MV-4-11 (cell line): ENCODE results near the gene LDB3.
"Not testable (repeated sequence)": the region's sequence is repeated elsewhere in the genome, so short reads cannot be mapped to it uniquely, and the experiment has no call there.

Source experiments
- DNase-seq: peaks from one replicate; lab custom pipeline; 2025; lab: John Stamatoyannopoulos, UW

Gene LDB3, protein sequence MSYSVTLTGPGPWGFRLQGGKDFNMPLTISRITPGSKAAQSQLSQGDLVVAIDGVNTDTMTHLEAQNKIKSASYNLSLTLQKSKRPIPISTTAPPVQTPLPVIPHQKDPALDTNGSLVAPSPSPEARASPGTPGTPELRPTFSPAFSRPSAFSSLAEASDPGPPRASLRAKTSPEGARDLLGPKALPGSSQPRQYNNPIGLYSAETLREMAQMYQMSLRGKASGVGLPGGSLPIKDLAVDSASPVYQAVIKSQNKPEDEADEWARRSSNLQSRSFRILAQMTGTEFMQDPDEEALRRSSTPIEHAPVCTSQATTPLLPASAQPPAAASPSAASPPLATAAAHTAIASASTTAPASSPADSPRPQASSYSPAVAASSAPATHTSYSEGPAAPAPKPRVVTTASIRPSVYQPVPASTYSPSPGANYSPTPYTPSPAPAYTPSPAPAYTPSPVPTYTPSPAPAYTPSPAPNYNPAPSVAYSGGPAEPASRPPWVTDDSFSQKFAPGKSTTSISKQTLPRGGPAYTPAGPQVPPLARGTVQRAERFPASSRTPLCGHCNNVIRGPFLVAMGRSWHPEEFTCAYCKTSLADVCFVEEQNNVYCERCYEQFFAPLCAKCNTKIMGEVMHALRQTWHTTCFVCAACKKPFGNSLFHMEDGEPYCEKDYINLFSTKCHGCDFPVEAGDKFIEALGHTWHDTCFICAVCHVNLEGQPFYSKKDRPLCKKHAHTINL

DNA sequence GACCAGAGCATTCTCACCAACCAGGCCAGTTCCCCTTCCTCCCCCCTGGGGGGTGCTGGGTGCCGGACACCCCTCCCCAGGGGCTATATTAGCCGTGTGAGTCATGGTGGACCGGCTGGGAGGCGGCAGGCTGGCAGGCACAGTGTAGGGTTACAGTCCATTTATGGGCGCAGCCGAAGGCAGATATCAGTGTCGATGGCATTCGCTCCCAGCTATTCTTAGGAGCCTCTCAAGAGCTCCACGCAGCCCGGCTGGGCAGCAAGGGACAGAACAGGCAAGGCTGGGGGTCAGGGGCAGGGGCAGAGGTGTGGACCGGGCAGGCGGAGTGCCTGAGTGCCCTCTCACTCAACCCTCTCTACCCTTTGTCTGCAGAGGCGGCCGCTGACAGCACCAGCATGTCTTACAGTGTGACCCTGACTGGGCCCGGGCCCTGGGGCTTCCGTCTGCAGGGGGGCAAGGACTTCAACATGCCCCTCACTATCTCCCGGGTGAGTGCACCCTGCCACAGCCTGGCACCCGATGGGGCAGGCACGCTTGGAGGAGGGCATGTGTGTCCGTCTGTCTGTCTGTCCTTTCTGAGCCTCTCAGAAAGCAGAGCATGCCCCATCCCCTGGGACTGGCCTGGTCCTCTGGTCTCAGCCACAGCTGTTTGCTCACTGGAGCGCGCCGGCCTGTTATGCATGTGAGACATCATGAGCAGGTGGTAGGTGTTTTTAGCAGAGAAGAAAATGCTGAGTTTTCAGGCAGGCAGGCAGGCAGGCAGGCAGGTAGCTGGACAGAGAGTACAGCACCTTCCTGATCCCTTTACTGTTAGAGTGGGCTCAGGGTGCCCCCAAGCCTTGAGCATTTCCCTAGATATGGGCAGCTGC, at the start of gene LDB3:
LDB3 (plus strand) TSS at position 215 of the 869 bp plus-strand sequence; CDS start at position 396, 181 bp downstream.
- no peak for DNase-seq

DNA sequence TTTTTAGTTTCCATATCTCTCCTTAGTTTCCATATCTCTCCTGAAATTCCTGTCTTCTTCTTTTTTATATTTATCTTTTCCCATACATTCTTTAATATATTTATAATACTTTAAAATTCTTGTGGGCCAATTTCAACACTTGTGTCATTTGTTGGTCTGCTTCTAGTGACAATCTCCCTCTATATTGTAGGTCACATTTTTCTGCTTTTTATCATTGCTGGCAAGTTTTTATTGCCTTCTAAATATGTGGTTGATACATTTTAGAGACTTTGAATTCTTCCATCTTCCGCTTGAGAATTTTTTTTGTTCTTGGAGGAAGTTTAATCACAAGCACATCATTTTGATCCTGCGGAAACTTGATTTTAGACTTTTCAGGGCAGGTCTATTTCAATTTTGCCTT, 40.0 kb upstream of the LDB3 start:
- DNase-seq: no peak

DNA sequence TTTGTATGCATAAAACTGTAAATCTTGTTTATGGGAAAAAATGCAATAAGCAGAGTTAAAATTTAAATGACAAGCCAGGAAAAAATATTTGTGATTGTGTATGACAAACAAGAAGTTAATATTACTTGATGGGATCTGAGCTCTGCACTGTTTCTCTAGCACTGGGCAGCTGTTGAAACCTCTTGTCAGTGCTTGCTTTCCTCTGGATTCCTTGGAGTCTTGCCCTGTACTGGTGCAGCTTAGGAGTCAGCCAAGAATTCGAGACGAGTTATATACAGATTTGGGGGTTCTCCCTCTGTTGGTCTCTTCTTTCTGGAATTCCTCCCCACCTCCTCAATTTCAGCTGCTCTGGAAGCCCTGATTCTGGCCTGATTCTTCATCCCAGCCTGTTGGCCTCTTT, 38.2 kb upstream of the LDB3 start:
- no peak for DNase-seq

- DNase-seq: no peak
These were observed 36.1 kb upstream of the LDB3 start for GRCh38 chr10:86632009-86632800.

- no peak for DNase-seq
These were observed 35.4 kb upstream of the LDB3 start for GRCh38 chr10:86632951-86633350.

DNA sequence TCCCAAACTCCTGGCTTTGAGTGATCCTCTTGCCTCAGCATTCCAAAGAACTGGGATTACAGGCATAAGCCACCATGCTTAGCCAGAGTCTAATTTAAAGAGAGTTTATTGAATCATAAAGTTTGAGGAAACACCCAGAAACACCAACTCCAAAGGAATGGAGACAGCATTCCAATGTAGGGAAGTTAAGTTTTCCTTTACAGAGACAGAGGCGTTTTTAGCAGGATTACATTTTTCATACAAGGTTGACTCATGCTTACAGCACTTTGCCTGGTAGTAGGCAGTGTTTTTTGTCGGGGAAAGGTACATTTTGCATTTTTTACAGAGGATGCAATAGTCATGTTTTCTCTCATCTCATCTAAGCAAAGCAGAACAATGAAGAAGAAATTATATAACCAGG, 32.9 kb upstream of the LDB3 start:
- DNase-seq: no peak

- DNase-seq: no peak
These were observed 32.0 kb upstream of the LDB3 start for GRCh38 chr10:86636311-86636710.

GRCh38 chr10:86642021-86642420, 26.3 kb upstream of the LDB3 start:
- DNase-seq: no peak

GRCh38 chr10:86642499-86642898, 25.8 kb upstream of the LDB3 start:
- no peak for DNase-seq

DNA sequence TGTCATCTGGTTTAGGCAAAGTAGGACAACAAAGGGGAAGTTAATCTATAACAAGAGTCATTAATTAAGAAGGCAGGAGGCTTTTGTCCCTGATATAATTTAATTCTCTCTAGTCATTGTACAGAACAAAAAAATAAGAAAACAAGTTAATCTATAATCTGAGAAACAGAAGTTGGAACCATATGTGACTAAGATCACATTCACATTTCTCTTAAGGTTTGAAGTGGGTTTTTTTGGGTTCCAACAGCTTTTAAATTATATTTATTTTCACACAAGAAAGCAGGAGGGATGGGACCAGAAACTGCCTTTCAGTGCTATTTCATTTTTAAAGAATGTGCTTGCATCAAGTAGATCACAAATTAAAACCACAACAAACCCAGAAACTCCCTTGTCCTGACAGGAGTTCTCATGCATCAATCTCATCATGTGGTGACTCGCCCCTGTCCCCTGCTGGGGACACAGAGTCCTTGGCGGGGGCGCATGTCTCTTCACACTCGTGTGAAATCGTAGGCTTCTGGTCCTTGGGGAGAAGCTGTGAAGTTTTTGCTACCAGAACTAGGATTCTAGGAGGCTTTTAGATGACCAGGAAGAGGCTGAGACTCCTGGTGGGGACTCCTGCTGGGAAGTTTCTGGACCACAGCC, 24.0 kb upstream of the LDB3 start:
- DNase-seq: no peak

- DNase-seq: no peak
These were observed 23.4 kb upstream of the LDB3 start for GRCh38 chr10:86644794-86645445.

GRCh38 chr10:86645621-86646165, 22.6 kb upstream of the LDB3 start:
- DNase-seq: not testable (repeated sequence)

GRCh38 chr10:86646532-86646931, 21.8 kb upstream of the LDB3 start:
- no peak for DNase-seq

DNA sequence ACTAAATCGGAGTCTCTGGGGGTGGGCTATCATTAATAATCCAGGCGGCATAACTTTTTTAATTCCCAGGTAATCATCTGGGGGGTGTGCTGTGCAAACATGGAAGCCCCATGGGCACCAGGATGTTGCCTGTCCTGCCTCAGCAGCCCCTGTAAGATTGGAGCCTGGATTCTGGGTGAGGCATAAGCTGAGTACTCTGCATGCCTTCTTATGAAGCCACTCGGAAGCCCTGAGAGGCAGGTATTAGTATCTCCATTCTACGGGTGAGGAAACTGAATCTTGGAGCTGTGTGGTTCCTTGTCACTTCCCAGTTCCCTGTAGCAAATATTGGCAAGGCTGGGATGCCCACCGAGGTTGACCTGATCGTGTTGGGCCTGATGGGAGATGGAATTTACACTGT, 21.4 kb upstream of the LDB3 start:
- no peak for DNase-seq

DNA sequence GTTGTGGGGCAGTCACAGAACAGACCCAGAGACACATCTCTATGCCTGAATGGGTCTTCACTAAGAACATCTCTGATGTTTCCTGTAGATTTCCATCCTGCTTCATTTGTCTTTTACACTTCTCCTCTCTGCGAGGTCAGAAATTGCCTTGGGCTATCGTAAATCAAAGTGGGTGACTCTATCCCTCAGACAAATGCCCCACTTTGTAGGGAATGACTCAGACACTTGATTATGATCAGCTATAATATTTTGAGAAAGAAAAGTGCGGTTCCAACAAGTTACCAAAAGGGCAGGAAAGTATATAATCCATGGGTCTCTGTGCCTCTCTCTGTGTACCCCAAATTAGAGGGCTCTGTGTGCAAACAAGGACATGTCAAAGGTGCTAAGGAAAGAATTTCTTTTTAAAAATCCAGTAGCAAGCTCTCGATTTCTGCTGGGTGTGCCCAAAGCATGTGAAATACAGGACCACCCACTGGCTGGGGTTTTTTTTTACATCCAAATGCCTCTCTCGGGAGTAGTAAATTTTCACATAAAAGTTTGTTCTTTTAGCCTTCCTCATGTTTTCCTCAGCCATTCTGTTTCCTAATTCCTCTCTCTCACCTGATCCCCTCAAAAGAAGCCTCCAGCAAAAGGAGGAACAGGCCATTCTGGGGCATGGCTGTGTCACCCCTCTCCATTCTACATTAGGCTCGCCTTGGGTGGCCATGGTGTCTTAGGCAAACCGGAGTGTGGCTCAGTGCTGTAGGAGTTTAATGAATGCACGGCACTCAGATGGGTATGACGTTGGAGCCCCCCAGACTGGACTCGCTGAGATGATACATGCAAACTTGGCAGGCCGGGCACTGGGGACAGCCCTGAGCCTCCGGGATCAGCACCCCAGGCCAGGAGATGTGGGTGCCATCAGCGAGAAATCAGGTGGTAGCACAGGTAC, 20.3 kb upstream of the LDB3 start:
- DNase-seq: no peak

GRCh38 chr10:86648704-86649427, 19.4 kb upstream of the LDB3 start:
- no peak for DNase-seq

DNA sequence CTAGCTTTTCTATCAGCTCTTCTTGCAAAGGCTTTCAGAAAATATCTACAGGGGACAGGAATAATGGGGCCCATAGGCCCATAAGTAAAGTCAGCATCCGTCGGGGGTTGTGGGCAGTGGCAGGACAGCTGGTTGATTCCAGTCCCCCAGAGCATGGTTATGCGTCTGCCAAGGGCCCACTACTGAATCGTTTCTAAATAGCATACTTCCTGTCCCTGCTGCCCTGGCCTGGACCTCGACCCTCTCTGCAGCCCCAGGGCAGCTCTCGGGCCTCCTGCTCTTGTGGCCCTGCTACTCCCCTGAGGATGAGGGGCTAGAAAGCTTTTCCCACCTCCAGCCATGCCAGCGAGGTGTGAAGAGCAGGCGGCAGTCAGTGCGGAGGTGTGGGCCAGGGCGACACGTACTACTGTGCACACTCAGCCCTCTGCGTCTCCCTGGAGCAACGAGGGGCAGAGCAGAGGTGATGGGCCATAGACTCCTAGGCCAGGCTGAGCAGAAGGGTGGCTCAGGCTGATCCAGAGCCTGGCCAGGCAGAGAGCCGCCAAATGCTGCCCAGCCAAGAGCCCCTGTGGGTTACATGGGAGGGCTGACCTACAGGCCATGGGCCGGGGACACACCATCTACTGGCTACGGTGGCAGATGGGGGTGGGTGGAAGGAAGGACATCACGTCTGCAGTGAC, 18.7 kb upstream of the LDB3 start:
- DNase-seq: no peak

- DNase-seq: no peak
These were observed 18.2 kb upstream of the LDB3 start for GRCh38 chr10:86650151-86650550.
